GM19372 (cell line): ENCODE data around the gene RAB3IL1.

Experiments used
- ATAC-seq: cut with Tn5 transposase; IDR thresholded peaks from one replicate; pipeline ENCODE4 v1.9.1; 2021; ENCODE audit warnings: mild to moderate bottlenecking, low read depth, moderate library complexity; ENCODE audit not compliant: unreplicated experiment

The RAB3IL1 gene

GRCh38 chr11:61906522-61906909 lies 10.8 kb downstream of the RAB3IL1 start:
- ATAC-seq = no peak

- ATAC-seq = no peak
Measured at GRCh38 chr11:61905801-61906521, 11.4 kb downstream of the RAB3IL1 start.

GRCh38 chr11:61905067-61905696 lies 12.2 kb downstream of the RAB3IL1 start:
- ATAC-seq = no peak

- ATAC-seq = no peak
Measured at GRCh38 chr11:61904539-61905048, 12.8 kb downstream of the RAB3IL1 start.

- ATAC-seq = no peak
Measured at GRCh38 chr11:61903845-61904244, 13.5 kb downstream of the RAB3IL1 start.

- ATAC-seq = no peak
Measured at GRCh38 chr11:61902313-61902712, 15.1 kb downstream of the RAB3IL1 start.

GRCh38 chr11:61901397-61901796 lies 16.0 kb downstream of the RAB3IL1 start:
- ATAC-seq = no peak

GRCh38 chr11:61900251-61900650 lies 17.1 kb downstream of the RAB3IL1 start:
- ATAC-seq = no peak

- ATAC-seq = no peak
Measured at GRCh38 chr11:61899146-61899841, 18.1 kb downstream of the RAB3IL1 start.

GRCh38 chr11:61898247-61898582 lies 19.2 kb downstream of the RAB3IL1 start:
- no peak for ATAC-seq

GRCh38 chr11:61897387-61898246 lies 19.7 kb downstream of the RAB3IL1 start:
- ATAC-seq = no peak

GRCh38 chr11:61896665-61897386 lies 20.5 kb downstream of the RAB3IL1 start:
- no peak for ATAC-seq

GRCh38 chr11:61895718-61896059 lies 21.7 kb downstream of the RAB3IL1 start:
- ATAC-seq = no peak

- no peak for ATAC-seq
Measured at GRCh38 chr11:61895046-61895717, 22.2 kb downstream of the RAB3IL1 start.

GRCh38 chr11:61893981-61894380 lies 23.4 kb downstream of the RAB3IL1 start:
- no peak for ATAC-seq

GRCh38 chr11:61892085-61892370 lies 25.3 kb downstream of the RAB3IL1 start:
- no peak for ATAC-seq

- peak; percentile 62 for ATAC-seq
Measured at GRCh38 chr11:61891331-61892084, 25.9 kb downstream of the RAB3IL1 start, which contains the start of gene FADS3. Gene FADS3, minus strand, starts transcription at chr11:61891545. Its CDS starts 164 bp downstream, at chr11:61891381.

GRCh38 chr11:61890529-61891330 lies 26.6 kb downstream of the RAB3IL1 start:
- peak; percentile 26 for ATAC-seq
